Measurements from ENCODE around the gene LYPD5.

DNA sequence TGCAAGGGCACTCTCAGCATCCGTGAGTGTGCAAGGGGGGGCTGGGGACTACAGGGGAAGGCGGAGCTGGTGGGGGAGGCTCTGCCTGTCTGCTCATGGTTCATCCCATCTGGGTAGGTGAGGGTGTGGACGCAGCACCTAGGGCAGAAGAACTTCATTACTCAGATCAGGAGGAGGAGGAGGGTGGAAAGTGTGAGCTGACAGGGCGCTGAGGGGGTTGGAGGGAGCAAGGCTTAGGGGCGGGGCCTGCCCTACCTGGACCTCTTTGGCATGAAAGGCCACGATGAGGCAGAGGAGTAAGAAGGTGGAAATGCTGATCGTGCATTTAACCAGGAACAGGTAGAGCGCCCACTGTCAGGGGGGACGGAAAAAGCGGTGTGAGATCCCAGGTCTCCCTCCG is 26.0 kb downstream of the LYPD5 start:
- TF ChIP-seq, protein P1, sequence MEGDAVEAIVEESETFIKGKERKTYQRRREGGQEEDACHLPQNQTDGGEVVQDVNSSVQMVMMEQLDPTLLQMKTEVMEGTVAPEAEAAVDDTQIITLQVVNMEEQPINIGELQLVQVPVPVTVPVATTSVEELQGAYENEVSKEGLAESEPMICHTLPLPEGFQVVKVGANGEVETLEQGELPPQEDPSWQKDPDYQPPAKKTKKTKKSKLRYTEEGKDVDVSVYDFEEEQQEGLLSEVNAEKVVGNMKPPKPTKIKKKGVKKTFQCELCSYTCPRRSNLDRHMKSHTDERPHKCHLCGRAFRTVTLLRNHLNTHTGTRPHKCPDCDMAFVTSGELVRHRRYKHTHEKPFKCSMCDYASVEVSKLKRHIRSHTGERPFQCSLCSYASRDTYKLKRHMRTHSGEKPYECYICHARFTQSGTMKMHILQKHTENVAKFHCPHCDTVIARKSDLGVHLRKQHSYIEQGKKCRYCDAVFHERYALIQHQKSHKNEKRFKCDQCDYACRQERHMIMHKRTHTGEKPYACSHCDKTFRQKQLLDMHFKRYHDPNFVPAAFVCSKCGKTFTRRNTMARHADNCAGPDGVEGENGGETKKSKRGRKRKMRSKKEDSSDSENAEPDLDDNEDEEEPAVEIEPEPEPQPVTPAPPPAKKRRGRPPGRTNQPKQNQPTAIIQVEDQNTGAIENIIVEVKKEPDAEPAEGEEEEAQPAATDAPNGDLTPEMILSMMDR (IDR thresholded peaks at IDR 0.05; ENCODE audit: insufficient read depth, low read depth, low read length): no peak
- no peak for TF ChIP-seq EZH2 (IDR thresholded peaks at IDR 0.05; ENCODE audit: insufficient read depth, low read length)

Measured in astrocyte (in vitro differentiated cells and primary cell).